ENCODE results near the gene TCTN2.
A peak's percentile ranks its signal among the peaks of the same experiment; 100 is the strongest.

TCTN2 gene

GRCh38 chr12:123670882-123671728 lies at the start of gene TCTN2:
TSS of gene TCTN2 (plus strand) at chr12:123671113. CDS start at chr12:123671241, 128 bp downstream.
- peak; percentile 96 for DNase-seq
- Histone ChIP-seq H3K4me2 (ENCODE audit: insufficient read depth, low read length) (peak within 1 kb of the TSS; percentile 98), H3K79me2 (ENCODE audit: insufficient read depth, low read length) (no peaks in the 10 kb centered on the region), H2AFZ (ENCODE audit: low read depth, low read length) (peak within 1 kb of the TSS; percentile 90), H3K9ac (ENCODE audit: low read depth, low read length) (peak within 1 kb of the TSS; percentile 63), H3K36me3 (ENCODE audit: insufficient read depth, low read length) (peaks cover 4% of the 10 kb centered on the region; the same call in 1 of the 2 replicates), H3K27me3 (ENCODE audit: insufficient read depth, low read length, poor library complexity) (no peaks in the 10 kb centered on the region), H3K9me3 (ENCODE audit: insufficient read depth, low read length, severe bottlenecking) (no peaks in the 10 kb centered on the region), H4K20me1 (ENCODE audit: insufficient read depth, low read length) (no peaks in the 10 kb centered on the region), H3K4me3 (ENCODE audit: low read depth in 1 of 2, low read length in 2 of 2) (peak within 1 kb of the TSS; percentile 58 to 90), H3K4me1 (ENCODE audit: insufficient read depth, low read length) (peaks cover 19% of the 10 kb centered on the region), H3K27ac (ENCODE audit: low read length) (peak within 1 kb of the TSS; percentile 68)
- no peak for TF ChIP-seq EZH2 (IDR thresholded peaks at IDR 0.05; ENCODE audit: borderline replicate concordance, low read depth, low read length, severe bottlenecking)
- TF ChIP-seq CTCF (IDR thresholded peaks at IDR 0.05; ENCODE audit: borderline replicate concordance, extremely low read depth, low read length, poor library complexity, severe bottlenecking) = no peak
- ATAC-seq (ENCODE audit: insufficient read depth, low read depth) = peak; percentile 100

- H3K36me3 ChIP-seq (ENCODE audit: insufficient read depth, low read length) = peaks cover 81% of the 10 kb centered on the region
- H2AFZ ChIP-seq (ENCODE audit: low read depth, low read length) = no peak overlapping the region
- 0 out of 2 replicates have a peak, but pooled peaks cover 3% of the 10 kb centered on the region for H3K79me2 ChIP-seq (ENCODE audit: insufficient read depth, low read length)
- no peaks in the 10 kb centered on the region for H3K4me1 ChIP-seq (ENCODE audit: insufficient read depth, low read length)
- ATAC-seq (ENCODE audit: insufficient read depth, low read depth) (no peak; the same call in 2 of the 3 replicates), DNase-seq (no peak)
- no peaks in the 10 kb centered on the region for H3K9me3 ChIP-seq (ENCODE audit: insufficient read depth, low read length, severe bottlenecking)
- TF ChIP-seq CTCF (IDR thresholded peaks at IDR 0.05; ENCODE audit: borderline replicate concordance, extremely low read depth, low read length, poor library complexity, severe bottlenecking) = no peak
- TF ChIP-seq EZH2 (IDR thresholded peaks at IDR 0.05; ENCODE audit: borderline replicate concordance, low read depth, low read length, severe bottlenecking) = no peak
- no peak overlapping the region for H3K4me2 ChIP-seq (ENCODE audit: insufficient read depth, low read length)
- H3K27ac ChIP-seq (ENCODE audit: low read length) = no peak overlapping the region
- H3K27me3 ChIP-seq (ENCODE audit: insufficient read depth, low read length, poor library complexity) = no peaks in the 10 kb centered on the region
- H3K4me3 ChIP-seq (ENCODE audit: low read depth in 1 of 2, low read length in 2 of 2) = no peak overlapping the region
- H4K20me1 ChIP-seq (ENCODE audit: insufficient read depth, low read length) = peaks cover 6% of the 10 kb centered on the region; the same call in 1 of the 2 replicates
- no peak overlapping the region for H3K9ac ChIP-seq (ENCODE audit: low read depth, low read length)
Observed at GRCh38 chr12:123621619-123622530, 49.0 kb upstream of the TCTN2 start.

- Histone ChIP-seq H3K4me3 (ENCODE audit: low read depth in 1 of 2, low read length in 2 of 2) (peak within 1 kb of the TSS; percentile 96 to 98), H3K9ac (ENCODE audit: low read depth, low read length) (peak within 1 kb of the TSS; percentile 96), H3K36me3 (ENCODE audit: insufficient read depth, low read length) (peaks cover 25% of the 10 kb centered on the region), H3K27me3 (ENCODE audit: insufficient read depth, low read length, poor library complexity) (no peaks in the 10 kb centered on the region), H3K4me2 (ENCODE audit: insufficient read depth, low read length) (peak within 1 kb of the TSS; percentile 66), H3K9me3 (ENCODE audit: insufficient read depth, low read length, severe bottlenecking) (no peaks in the 10 kb centered on the region), H4K20me1 (ENCODE audit: insufficient read depth, low read length) (no peaks in the 10 kb centered on the region), H3K4me1 (ENCODE audit: insufficient read depth, low read length) (peaks cover 26% of the 10 kb centered on the region), H3K27ac (ENCODE audit: low read length) (peak within 1 kb of the TSS; percentile 95), H2AFZ (ENCODE audit: low read depth, low read length) (peak within 1 kb of the TSS; percentile 99), H3K79me2 (ENCODE audit: insufficient read depth, low read length) (peaks cover 61% of the 10 kb centered on the region)
- DNase-seq (peak; percentile 97), ATAC-seq (ENCODE audit: insufficient read depth, low read depth) (peak; percentile 96)
- TF ChIP-seq EZH2 (IDR thresholded peaks at IDR 0.05; ENCODE audit: borderline replicate concordance, low read depth, low read length, severe bottlenecking) (no peak), CTCF (IDR thresholded peaks at IDR 0.05; ENCODE audit: borderline replicate concordance, extremely low read depth, low read length, poor library complexity, severe bottlenecking) (no peak)
Observed at GRCh38 chr12:123633379-123634141, 37.4 kb upstream of the TCTN2 start, which contains the start of the genes EIF2B1 and GTF2H3. TSS of gene EIF2B1 (minus strand) at chr12:123633686. CDS start at chr12:123633557, 129 bp downstream. TSS of gene GTF2H3 (plus strand) at chr12:123633829. CDS start at chr12:123633860, 31 bp downstream.

Data from DND-41 (cell line).